Brain microvascular endothelial cell (primary cell): ENCODE results near the gene ZBTB43.

Source experiments
- DNase-seq: peaks from one replicate; pipeline ENCODE4 v3.0.0-alpha.2; 2020
- H3K27ac ChIP-seq: fragments of 250-450 bp; sonication (Bioruptor Pico); 2 replicates; pipeline ENCODE4 v1.5.1; 2020; ENCODE audit warnings: mild to moderate bottlenecking, moderate library complexity
- H3K27me3 ChIP-seq: fragments of 250-450 bp; sonication (Bioruptor Pico); replicated peaks from 2 replicates; pipeline ENCODE4 v1.5.1; 2020; ENCODE audit warnings: mild to moderate bottlenecking
- H3K36me3 ChIP-seq: fragments of 250-450 bp; sonication (Bioruptor Pico); replicated peaks from 2 replicates; pipeline ENCODE4 v1.5.1; 2020; ENCODE audit warnings: mild to moderate bottlenecking
- H3K4me3 ChIP-seq: 2 replicates; pipeline ENCODE4 v1.5.1; 2011; ENCODE audit warnings: low read depth, mild to moderate bottlenecking, control low read depth, low read length, moderate library complexity
- CTCF ChIP-seq: IDR thresholded peaks from 2 replicates; pipeline ENCODE4 v1.5.1; 2011; ENCODE audit warnings: low read depth, mild to moderate bottlenecking, moderate library complexity, low read length, control low read depth, inconsistent platforms; ENCODE audit errors: missing control alignments
- in situ Hi-C: cut with HindIII; loops from 2 replicates; pipeline ENCODE4 v1.10.0; 2017; ENCODE audit warnings: low sequenced_read_pairs, low pct_ligation_motif_present

The ZBTB43 gene

GRCh38 chr9:126788046-126788445 is 16.8 kb upstream of the ZBTB43 start:
- Histone ChIP-seq H3K36me3 (no peaks in the 10 kb centered on the region), H3K27ac (no peak overlapping the region), H3K4me3 (no peak overlapping the region), H3K27me3 (no peaks in the 10 kb centered on the region)
- in situ Hi-C loops = no loop called here
- no peak for DNase-seq
- no peak for TF ChIP-seq CTCF

GRCh38 chr9:126788634-126789349 is 16.0 kb upstream of the ZBTB43 start:
- no peaks in the 10 kb centered on the region for H3K36me3 ChIP-seq
- no peak overlapping the region for H3K27ac ChIP-seq
- in situ Hi-C loops = no loop called here
- no peak for TF ChIP-seq CTCF
- H3K27me3 ChIP-seq = no peaks in the 10 kb centered on the region
- no peak overlapping the region for H3K4me3 ChIP-seq
- peak; percentile 47 for DNase-seq

- Histone ChIP-seq H3K36me3 (no peaks in the 10 kb centered on the region), H3K27me3 (no peaks in the 10 kb centered on the region), H3K4me3 (no peak overlapping the region), H3K27ac (no peak overlapping the region)
- in situ Hi-C loops = no loop called here
- no peak for TF ChIP-seq CTCF
- no peak for DNase-seq
These were observed 14.3 kb upstream of the ZBTB43 start for GRCh38 chr9:126790561-126790960.

- in situ Hi-C loops = no loop called here
- DNase-seq = peak; percentile 96
- Histone ChIP-seq H3K27ac (peak overlapping the region; percentile 71), H3K4me3 (no peak overlapping the region), H3K27me3 (no peaks in the 10 kb centered on the region), H3K36me3 (no peaks in the 10 kb centered on the region)
- TF ChIP-seq CTCF = no peak
These were observed 13.2 kb upstream of the ZBTB43 start for GRCh38 chr9:126791406-126792230.

DNA sequence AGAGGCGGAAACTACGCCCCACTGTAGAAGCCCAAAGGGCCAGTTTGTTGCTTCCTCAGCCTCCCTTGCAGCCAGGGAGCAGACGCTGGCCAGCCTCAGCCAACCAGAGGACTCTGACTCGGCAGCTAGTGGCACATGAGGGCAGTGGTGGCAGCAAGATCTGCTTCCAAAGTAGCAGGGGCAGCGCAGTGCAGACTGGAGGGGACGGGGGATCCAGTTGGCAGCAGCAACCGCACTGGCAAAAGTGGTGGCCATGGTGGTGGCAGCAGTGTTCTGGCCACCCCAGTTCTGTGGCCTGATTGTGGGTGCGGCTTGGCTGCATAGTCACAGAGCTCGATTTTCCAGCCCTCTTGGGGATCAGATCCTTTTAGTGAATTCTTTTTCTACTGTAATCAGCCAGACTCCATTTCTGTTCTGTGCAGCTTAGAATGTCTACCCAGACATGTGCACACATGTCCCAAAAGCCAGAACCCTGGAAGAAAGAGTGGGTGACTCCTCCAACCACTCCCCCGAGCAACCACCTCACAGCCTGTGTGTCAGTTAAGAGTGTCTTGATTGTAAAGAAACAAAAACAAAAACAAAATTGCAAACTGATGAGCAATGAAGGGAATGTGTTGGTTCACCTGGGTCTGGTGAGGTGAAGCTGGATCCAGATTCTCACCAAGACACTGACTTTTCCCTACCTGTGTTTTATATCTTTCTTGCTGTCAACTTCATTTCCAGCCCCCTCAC is 11.0 kb upstream of the ZBTB43 start:
- in situ Hi-C loops = no loop called here
- no peak for DNase-seq
- Histone ChIP-seq H3K4me3 (no peak overlapping the region), H3K27me3 (no peaks in the 10 kb centered on the region), H3K27ac (no peak overlapping the region), H3K36me3 (no peaks in the 10 kb centered on the region)
- TF ChIP-seq CTCF = no peak
